CD4-positive, alpha-beta memory T cell (primary cell): Measurements from ENCODE around the gene CT45A3. TPM values are rescaled to one million over a fixed set of nuclear protein-coding genes. Genes with fewer than 3 reads are reported as not detected.
"Not testable (repeated sequence)": the region's sequence is repeated elsewhere in the genome, so short reads cannot be mapped to it uniquely, and the experiment has no call there.

Source experiments
- CTCF ChIA-PET: fragments of 350-600 bp; sonication (Branson Sonifier 250); formaldehyde crosslinking; loops from one replicate; lab custom pipeline; 2021; ENCODE audit warnings: inconsistent platforms; ENCODE audit not compliant: partially characterized antibody; lab: Charles Lee
- POLR2A ChIA-PET: fragments of 350-600 bp; sonication (Branson Sonifier 250); formaldehyde crosslinking; loops from one replicate; lab custom pipeline; 2021; ENCODE audit not compliant: partially characterized antibody; lab: Charles Lee
- DNase-seq, 5 donors: peaks; one replicate each; pipeline versions ENCODE4 v3.0.0 to v3.0.0-alpha.2; 2020 to 2022; ENCODE audit warnings: mixed read lengths in 1 of 5
- H3K27ac ChIP-seq: one replicate; pipeline ENCODE4 v1.7.0; 2013; ENCODE audit warnings: low read depth, low read length
- H3K27me3 ChIP-seq: 2 replicates; pipeline ENCODE4 v1.7.0; 2013; ENCODE audit warnings: mild to moderate bottlenecking, low read length, moderate library complexity; ENCODE audit not compliant: insufficient read depth
- H3K36me3 ChIP-seq: 2 replicates; pipeline ENCODE4 v1.7.0; 2013; ENCODE audit warnings: mild to moderate bottlenecking, low read length, moderate library complexity; ENCODE audit not compliant: insufficient read depth
- H3K4me1 ChIP-seq: 2 replicates; pipeline ENCODE4 v1.7.0; 2013; ENCODE audit warnings: mild to moderate bottlenecking, low read length, moderate library complexity; ENCODE audit not compliant: insufficient read depth
- H3K4me3 ChIP-seq, 2 donors: one replicate each; pipeline ENCODE4 v1.7.0; 2013; ENCODE audit warnings: low read length in 2 of 2, mild to moderate bottlenecking in 1 of 2
- H3K9me3 ChIP-seq, 2 donors: one replicate each; pipeline ENCODE4 v1.7.0; 2013; ENCODE audit warnings: low read length in 2 of 2, control low read depth in 1 of 2; ENCODE audit not compliant: control insufficient read depth in 1 of 2
- H3K27ac Mint-ChIP-seq, 7 donors: one replicate each; pipeline ENCODE4 v1.8.0; 2020 to 2021; ENCODE audit warnings: mixed read lengths in 7 of 7, mild to moderate bottlenecking in 6 of 7, inconsistent platforms in 3 of 7, moderate library complexity in 3 of 7
- H3K27me3 Mint-ChIP-seq, 2 donors: one replicate each; pipeline ENCODE4 v1.8.0; 2020 to 2021; ENCODE audit warnings: mixed read lengths in 2 of 2
- H3K36me3 Mint-ChIP-seq, 2 donors: one replicate each; pipeline ENCODE4 v1.8.0; 2020 to 2021; ENCODE audit warnings: mixed read lengths in 2 of 2, inconsistent platforms in 1 of 2, mild to moderate bottlenecking in 1 of 2
- H3K4me1 Mint-ChIP-seq, 4 donors: one replicate each; pipeline ENCODE4 v1.8.0; 2020 to 2021; ENCODE audit warnings: mixed read lengths in 4 of 4, mild to moderate bottlenecking in 1 of 4
- H3K4me3 Mint-ChIP-seq, 8 donors: one replicate each; pipeline ENCODE4 v1.8.0; 2020 to 2021; ENCODE audit warnings: mixed read lengths in 8 of 8, mild to moderate bottlenecking in 7 of 8, moderate library complexity in 6 of 8, inconsistent platforms in 3 of 8
- H3K9me3 Mint-ChIP-seq, 8 donors: one replicate each; pipeline ENCODE4 v1.8.0; 2020 to 2021; ENCODE audit warnings: mixed read lengths in 8 of 8, mild to moderate bottlenecking in 5 of 8, inconsistent platforms in 3 of 8, moderate library complexity in 1 of 8
- intact Hi-C: fragments of 100-400 bp; cut with micrococcal nuclease; formaldehyde crosslinking; loops from one replicate; pipeline ENCODE4 v1.15.1; 2023
- polyA plus RNA-seq, 2 donors: library from polyadenylated mRNA; unstranded; fragments of 300-500 nt; fragmentation: Illumina TruSeq; gene quantifications; one replicate each; pipeline ENCODE4 v1.2.3, GENCODE V29; 2021
- total RNA-seq, 2 experiments: library from RNA; stranded (reverse); gene quantifications; one replicate each; pipeline ENCODE4 v1.2.3, GENCODE V29; 2021

The CT45A3 gene, protein sequence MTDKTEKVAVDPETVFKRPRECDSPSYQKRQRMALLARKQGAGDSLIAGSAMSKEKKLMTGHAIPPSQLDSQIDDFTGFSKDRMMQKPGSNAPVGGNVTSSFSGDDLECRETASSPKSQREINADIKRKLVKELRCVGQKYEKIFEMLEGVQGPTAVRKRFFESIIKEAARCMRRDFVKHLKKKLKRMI
- total RNA-seq (not detected), polyA plus RNA-seq (not detected)

DNA sequence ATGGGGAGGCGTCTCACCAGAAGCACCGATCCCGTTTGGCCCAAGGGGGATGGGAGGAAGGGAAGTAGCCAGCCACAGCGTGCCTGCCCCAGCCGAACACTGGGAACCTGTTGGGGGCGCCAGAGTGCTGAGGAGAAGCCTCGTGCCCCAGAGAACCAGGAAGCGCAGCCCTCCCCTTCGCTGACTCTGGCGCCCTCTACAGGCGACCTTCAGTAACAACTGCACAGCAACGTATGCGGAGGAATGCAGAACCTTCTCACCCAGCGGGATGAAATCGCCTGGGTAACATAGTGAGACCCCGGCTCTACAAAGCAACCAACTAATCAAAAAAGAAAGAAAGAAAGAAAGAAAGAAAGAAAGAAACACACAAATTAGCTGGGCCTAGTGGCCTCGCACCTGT is at the start of gene CT45A3:
Gene CT45A3 (minus strand): TSS at position 101 of the 400 bp plus-strand sequence. CDS start 3,747 bp downstream, outside the sequence.
- H3K4me3 ChIP-seq, intact Hi-C loops, H3K4me1 ChIP-seq, H3K9me3 Mint-ChIP-seq, H3K36me3 ChIP-seq, H3K27me3 ChIP-seq, H3K4me3 Mint-ChIP-seq, CTCF ChIA-PET, H3K4me1 Mint-ChIP-seq, POLR2A ChIA-PET, H3K36me3 Mint-ChIP-seq, H3K27ac Mint-ChIP-seq, H3K27ac ChIP-seq, H3K27me3 Mint-ChIP-seq, DNase-seq, H3K9me3 ChIP-seq: not testable (repeated sequence)

GRCh38 chrX:135802687-135803086 is 34.7 kb upstream of the CT45A3 start, which contains the start of gene CT45A6:
Gene CT45A6, minus strand, starts transcription at chrX:135802787. Its CDS starts 3,794 bp downstream, at chrX:135798993.
- DNase-seq, intact Hi-C loops, H3K4me1 Mint-ChIP-seq, POLR2A ChIA-PET, H3K27me3 Mint-ChIP-seq, H3K36me3 Mint-ChIP-seq, H3K27ac Mint-ChIP-seq, H3K27me3 ChIP-seq, H3K4me1 ChIP-seq, H3K36me3 ChIP-seq, CTCF ChIA-PET, H3K4me3 ChIP-seq, H3K27ac ChIP-seq, H3K9me3 Mint-ChIP-seq, H3K4me3 Mint-ChIP-seq, H3K9me3 ChIP-seq: not testable (repeated sequence)

DNA sequence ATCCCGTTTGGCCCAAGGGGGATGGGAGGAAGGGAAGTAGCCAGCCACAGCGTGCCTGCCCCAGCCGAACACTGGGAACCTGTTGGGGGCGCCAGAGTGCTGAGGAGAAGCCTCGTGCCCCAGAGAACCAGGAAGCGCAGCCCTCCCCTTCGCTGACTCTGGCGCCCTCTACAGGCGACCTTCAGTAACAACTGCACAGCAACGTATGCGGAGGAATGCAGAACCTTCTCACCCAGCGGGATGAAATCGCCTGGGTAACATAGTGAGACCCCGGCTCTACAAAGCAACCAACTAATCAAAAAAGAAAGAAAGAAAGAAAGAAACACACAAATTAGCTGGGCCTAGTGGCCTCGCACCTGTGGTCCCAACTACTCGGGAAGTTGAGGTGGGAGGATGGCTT is 17.4 kb upstream of the CT45A3 start, which contains the start of gene CT45A5:
Gene CT45A5 (minus strand): TSS at position 101 of the 400 bp plus-strand sequence. CDS start 3,774 bp downstream, outside the sequence.
- H3K27ac ChIP-seq, H3K4me3 ChIP-seq, CTCF ChIA-PET, H3K27me3 ChIP-seq, H3K9me3 ChIP-seq, H3K4me1 Mint-ChIP-seq, H3K4me3 Mint-ChIP-seq, H3K27me3 Mint-ChIP-seq, H3K9me3 Mint-ChIP-seq, H3K36me3 Mint-ChIP-seq, H3K27ac Mint-ChIP-seq, H3K4me1 ChIP-seq, H3K36me3 ChIP-seq, POLR2A ChIA-PET, intact Hi-C loops, DNase-seq: not testable (repeated sequence)

- H3K27ac ChIP-seq, H3K36me3 ChIP-seq, DNase-seq, H3K4me1 ChIP-seq, H3K9me3 Mint-ChIP-seq, H3K4me1 Mint-ChIP-seq, H3K4me3 Mint-ChIP-seq, H3K27ac Mint-ChIP-seq, POLR2A ChIA-PET, H3K4me3 ChIP-seq, intact Hi-C loops, H3K9me3 ChIP-seq, H3K27me3 ChIP-seq, CTCF ChIA-PET, H3K36me3 Mint-ChIP-seq, H3K27me3 Mint-ChIP-seq: not testable (repeated sequence)
Observed at GRCh38 chrX:135744739-135745138, 23.3 kb downstream of the CT45A3 start.

GRCh38 chrX:135741192-135741715 is 26.7 kb downstream of the CT45A3 start:
- POLR2A ChIA-PET: no interaction called here
- no peak for DNase-seq
- intact Hi-C loops: no loop called here
- H3K4me3 ChIP-seq: no peak overlapping the region
- H3K9me3 ChIP-seq: no peaks in the 10 kb centered on the region
- H3K4me1 ChIP-seq: no peaks in the 10 kb centered on the region
- peaks cover 0 to 5% (median 0%) of the 10 kb centered on the region in 4 donors for H3K4me1 Mint-ChIP-seq
- H3K27me3 ChIP-seq: no peaks in the 10 kb centered on the region
- H3K27ac Mint-ChIP-seq: no peak overlapping the region
- CTCF ChIA-PET: no interaction called here
- no peaks in the 10 kb centered on the region for H3K9me3 Mint-ChIP-seq
- no peaks in the 10 kb centered on the region for H3K36me3 ChIP-seq
- peak overlapping the region in 1 of 8 donors; percentile 47 for H3K4me3 Mint-ChIP-seq
- no peak overlapping the region for H3K27ac ChIP-seq
- H3K27me3 Mint-ChIP-seq: peaks cover 0 to 1% of the 10 kb centered on the region in 2 donors
- H3K36me3 Mint-ChIP-seq: no peaks in the 10 kb centered on the region

DNA sequence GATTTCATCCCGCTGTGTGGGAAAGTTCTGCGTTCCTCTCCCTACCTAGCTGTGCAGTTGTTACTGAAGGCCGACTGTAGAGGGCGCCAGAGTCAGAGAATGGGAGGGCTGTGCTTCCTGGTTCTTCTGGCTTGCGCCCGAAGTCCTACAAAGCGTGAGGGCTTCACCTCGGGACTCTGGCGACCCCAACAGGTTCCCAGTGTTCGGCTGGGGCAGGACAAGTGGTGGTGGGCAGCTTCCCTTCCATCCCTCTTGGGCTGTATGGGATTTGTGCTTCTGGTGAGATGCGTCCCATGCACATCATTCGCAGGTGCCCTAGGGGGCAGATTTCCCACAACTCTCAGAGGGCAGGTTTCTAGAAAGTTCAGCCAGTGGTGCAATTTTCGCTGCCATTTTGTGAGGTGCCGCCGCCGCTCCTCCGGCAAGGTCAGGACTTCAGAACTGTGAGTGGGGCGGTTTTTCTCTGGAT is 27.3 kb downstream of the CT45A3 start:
- Mint-ChIP-seq H3K27me3 (peaks cover 0 to 1% of the 10 kb centered on the region in 2 donors), H3K27ac (no peak overlapping the region), H3K4me1 (peaks cover 0 to 5% (median 0%) of the 10 kb centered on the region in 4 donors), H3K9me3 (no peaks in the 10 kb centered on the region), H3K36me3 (no peaks in the 10 kb centered on the region), H3K4me3 (peak overlapping the region in 3 of 8 donors; percentile 32 to 58 (median 41))
- no peaks in the 10 kb centered on the region for H3K27me3 ChIP-seq
- DNase-seq: peak in 4 of 5 donors; percentile 21 to 31 (median 26)
- H3K27ac ChIP-seq: no peak overlapping the region
- H3K36me3 ChIP-seq: no peaks in the 10 kb centered on the region
- intact Hi-C loops: no loop called here
- ChIA-PET CTCF (no interaction called here), POLR2A (no interaction called here)
- no peak overlapping the region for H3K4me3 ChIP-seq
- no peaks in the 10 kb centered on the region for H3K9me3 ChIP-seq
- H3K4me1 ChIP-seq: no peaks in the 10 kb centered on the region

- Mint-ChIP-seq H3K4me3 (no peak overlapping the region), H3K36me3 (no peaks in the 10 kb centered on the region), H3K27me3 (peaks cover 0 to 1% of the 10 kb centered on the region in 2 donors), H3K9me3 (no peaks in the 10 kb centered on the region), H3K27ac (no peak overlapping the region), H3K4me1 (peaks cover 0 to 5% (median 0%) of the 10 kb centered on the region in 4 donors)
- H3K4me3 ChIP-seq: no peak overlapping the region
- H3K27me3 ChIP-seq: no peaks in the 10 kb centered on the region
- intact Hi-C loops: no loop called here
- H3K4me1 ChIP-seq: no peaks in the 10 kb centered on the region
- DNase-seq: no peak
- H3K9me3 ChIP-seq: no peaks in the 10 kb centered on the region
- ChIA-PET CTCF (no interaction called here), POLR2A (no interaction called here)
- no peaks in the 10 kb centered on the region for H3K36me3 ChIP-seq
- H3K27ac ChIP-seq: no peak overlapping the region
Observed at GRCh38 chrX:135737366-135738071, 30.5 kb downstream of the CT45A3 start.
